CD14-positive monocyte (primary cell): ENCODE data around the gene ERVV-1. TPM values are rescaled to one million over a fixed set of nuclear protein-coding genes. Genes with fewer than 3 reads are reported as not detected.

ENCODE experiments used
- DNase-seq, 3 donors: peaks; one replicate each; pipeline ENCODE4 v3.0.0-alpha.2; 2011 to 2022
- H2AFZ ChIP-seq: 2 replicates; pipeline ENCODE4 v1.6.0; 2012; ENCODE audit warnings: mild to moderate bottlenecking, low read depth, low read length, inconsistent platforms; ENCODE audit not compliant: insufficient read depth, poor library complexity, severe bottlenecking
- H3K27ac ChIP-seq, 2 donors: 1 replicate in 1 of 2; 2 replicates in 1 of 2; pipeline ENCODE4 v1.5.1; 2012 to 2013; ENCODE audit warnings: low read length in 2 of 2, control low read depth in 1 of 2, inconsistent platforms in 1 of 2, low read depth in 1 of 2, mild to moderate bottlenecking in 1 of 2
- H3K27me3 ChIP-seq, 2 donors: one replicate each; pipeline versions ENCODE4 v1.6.0 to v1.6.1; 2011 to 2013; ENCODE audit warnings: low read length in 2 of 2; ENCODE audit not compliant: control insufficient read depth in 2 of 2, insufficient read depth in 2 of 2
- H3K36me3 ChIP-seq, 2 donors: replicated peaks in 1 of 2; 1 replicate in 1 of 2; 2 replicates in 1 of 2; pipeline versions ENCODE4 v1.5.1 to v1.6.1; 2012 to 2013; ENCODE audit warnings: low read length in 2 of 2, control low read depth in 1 of 2, inconsistent platforms in 1 of 2, mild to moderate bottlenecking in 1 of 2; ENCODE audit not compliant: insufficient read depth in 2 of 2, control insufficient read depth in 1 of 2
- H3K4me1 ChIP-seq, 2 donors: 1 replicate in 1 of 2; 2 replicates in 1 of 2; pipeline versions ENCODE4 v1.5.1 to v1.6.1; 2012 to 2013; ENCODE audit warnings: low read length in 2 of 2, control low read depth in 1 of 2, inconsistent platforms in 1 of 2, mild to moderate bottlenecking in 1 of 2, moderate library complexity in 1 of 2; ENCODE audit not compliant: insufficient read depth in 2 of 2, control insufficient read depth in 1 of 2
- H3K4me2 ChIP-seq: replicated peaks from 2 replicates; pipeline ENCODE3; 2012; ENCODE audit warnings: low read length, moderate library complexity, mild to moderate bottlenecking; ENCODE audit not compliant: poor library complexity, severe bottlenecking; ENCODE audit errors: extremely low read depth
- H3K4me3 ChIP-seq, 3 experiments: fragments of 200-600 bp in 1 of 3; sonication (generic) in 1 of 3; replicated peaks in 1 of 3; 1 replicate in 2 of 3; 2 replicates in 1 of 3; pipeline ENCODE4 v1.5.1; 2011 to 2013; ENCODE audit warnings: low read length in 3 of 3, mild to moderate bottlenecking in 3 of 3, control low read depth in 2 of 3, low read depth in 2 of 3, inconsistent platforms in 1 of 3, moderate library complexity in 1 of 3
- H3K79me2 ChIP-seq: 2 replicates; pipeline ENCODE4 v1.6.0; 2012; ENCODE audit warnings: mild to moderate bottlenecking, control low read depth, inconsistent platforms, low read length, moderate library complexity; ENCODE audit not compliant: insufficient read depth
- H3K9ac ChIP-seq: 2 replicates; pipeline ENCODE4 v1.6.0; 2017; ENCODE audit warnings: low read length, mild to moderate bottlenecking; ENCODE audit not compliant: insufficient read depth, poor library complexity, severe bottlenecking
- H3K9me3 ChIP-seq, 2 donors: replicated peaks in 1 of 2; 1 replicate in 1 of 2; 2 replicates in 1 of 2; pipeline versions ENCODE4 v1.5.1 to v1.6.1; 2012 to 2013; ENCODE audit warnings: low read length in 2 of 2, control low read depth in 1 of 2; ENCODE audit not compliant: control insufficient read depth in 1 of 2, insufficient read depth in 1 of 2
- H4K20me1 ChIP-seq: 2 replicates; pipeline ENCODE4 v1.6.0; 2012; ENCODE audit warnings: mild to moderate bottlenecking, low read length, control low read depth, moderate library complexity; ENCODE audit not compliant: insufficient read depth
- H3K27ac Mint-ChIP-seq, 7 donors: one replicate each; pipeline ENCODE4 v1.8.0; 2020; ENCODE audit warnings: mild to moderate bottlenecking in 7 of 7, mixed read lengths in 7 of 7, moderate library complexity in 6 of 7, inconsistent platforms in 2 of 7
- H3K27me3 Mint-ChIP-seq, 3 donors: one replicate each; pipeline ENCODE4 v1.8.0; 2021 to 2022; ENCODE audit warnings: low read depth in 3 of 3, mild to moderate bottlenecking in 3 of 3, mixed read lengths in 3 of 3, moderate library complexity in 3 of 3, inconsistent platforms in 1 of 3
- H3K36me3 Mint-ChIP-seq, 2 donors: one replicate each; pipeline ENCODE4 v1.8.0; 2020; ENCODE audit warnings: mixed read lengths in 2 of 2, inconsistent platforms in 1 of 2, mild to moderate bottlenecking in 1 of 2
- H3K4me1 Mint-ChIP-seq: one replicate; pipeline ENCODE4 v1.8.0; 2020; ENCODE audit warnings: mild to moderate bottlenecking, mixed read lengths
- H3K4me3 Mint-ChIP-seq, 2 donors: one replicate each; pipeline ENCODE4 v1.8.0; 2020; ENCODE audit warnings: mild to moderate bottlenecking in 2 of 2, mixed read lengths in 2 of 2, moderate library complexity in 1 of 2
- H3K9me3 Mint-ChIP-seq, 7 donors: one replicate each; pipeline ENCODE4 v1.8.0; 2020 to 2022; ENCODE audit warnings: mixed read lengths in 7 of 7, mild to moderate bottlenecking in 6 of 7, moderate library complexity in 6 of 7, inconsistent platforms in 2 of 7
- WGBS: methylation state at CpG from one replicate; pipeline ENCODE4 v1.1.5; 2013; ENCODE audit warnings: missing lambda C conversion rate; ENCODE audit not compliant: insufficient coverage; 5-methylcytosine and 5-hydroxymethylcytosine counted together
- intact Hi-C, 2 donors: fragments of 100-400 bp; cut with micrococcal nuclease; formaldehyde crosslinking; loops; one replicate each; pipeline versions ENCODE4 v1.15.0 to v1.15.1; 2023
- polyA plus RNA-seq, 3 donors: library from polyadenylated mRNA; depleted of rRNA in 1 of 3; unstranded in 2 of 3; stranded (reverse) in 1 of 3; fragments of 300-500 nt in 2 of 3; fragments of >200 nt in 1 of 3; fragmentation: Illumina TruSeq in 2 of 3; gene quantifications; 1 replicate in 2 of 3; 2 replicates in 1 of 3; pipeline ENCODE4 v1.2.3, GENCODE V29; 2012 to 2021
- TF ChIP-seq, protein P1 (sequence below): fragments of 200-600 bp; IDR thresholded peaks from one replicate; pipeline ENCODE4 v1.8.0; 2022; ENCODE audit warnings: antibody characterized with exemption, mild to moderate bottlenecking

The ERVV-1 gene
- polyA plus RNA-seq, 3 donors: not detected

GRCh38 chr19:53045536-53045935, 31.8 kb downstream of the ERVV-1 start:
- TF ChIP-seq, protein P1, sequence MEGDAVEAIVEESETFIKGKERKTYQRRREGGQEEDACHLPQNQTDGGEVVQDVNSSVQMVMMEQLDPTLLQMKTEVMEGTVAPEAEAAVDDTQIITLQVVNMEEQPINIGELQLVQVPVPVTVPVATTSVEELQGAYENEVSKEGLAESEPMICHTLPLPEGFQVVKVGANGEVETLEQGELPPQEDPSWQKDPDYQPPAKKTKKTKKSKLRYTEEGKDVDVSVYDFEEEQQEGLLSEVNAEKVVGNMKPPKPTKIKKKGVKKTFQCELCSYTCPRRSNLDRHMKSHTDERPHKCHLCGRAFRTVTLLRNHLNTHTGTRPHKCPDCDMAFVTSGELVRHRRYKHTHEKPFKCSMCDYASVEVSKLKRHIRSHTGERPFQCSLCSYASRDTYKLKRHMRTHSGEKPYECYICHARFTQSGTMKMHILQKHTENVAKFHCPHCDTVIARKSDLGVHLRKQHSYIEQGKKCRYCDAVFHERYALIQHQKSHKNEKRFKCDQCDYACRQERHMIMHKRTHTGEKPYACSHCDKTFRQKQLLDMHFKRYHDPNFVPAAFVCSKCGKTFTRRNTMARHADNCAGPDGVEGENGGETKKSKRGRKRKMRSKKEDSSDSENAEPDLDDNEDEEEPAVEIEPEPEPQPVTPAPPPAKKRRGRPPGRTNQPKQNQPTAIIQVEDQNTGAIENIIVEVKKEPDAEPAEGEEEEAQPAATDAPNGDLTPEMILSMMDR: no peak
- H2AFZ ChIP-seq: no peak overlapping the region
- DNase-seq: no peak
- Mint-ChIP-seq H3K27ac (no peak overlapping the region), H3K36me3 (no peaks in the 10 kb centered on the region), H3K4me3 (no peak overlapping the region), H3K27me3 (peaks cover 0 to 5% (median 0%) of the 10 kb centered on the region in 3 donors), H3K9me3 (peaks cover 25 to 79% (median 71%) of the 10 kb centered on the region in 7 donors), H3K4me1 (no peaks in the 10 kb centered on the region)
- H4K20me1 ChIP-seq: no peaks in the 10 kb centered on the region
- WGBS: 95% methylated on average over 16 of the region's 16 CpGs
- H3K36me3 ChIP-seq: no peaks in the 10 kb centered on the region
- H3K79me2 ChIP-seq: no peaks in the 10 kb centered on the region
- peaks cover 78 to 81% of the 10 kb centered on the region in 2 donors for H3K9me3 ChIP-seq
- no peak overlapping the region for H3K9ac ChIP-seq
- no peaks in the 10 kb centered on the region for H3K4me1 ChIP-seq
- intact Hi-C loops: no loop called here
- no peak overlapping the region for H3K4me3 ChIP-seq
- H3K27ac ChIP-seq: no peak overlapping the region
- H3K27me3 ChIP-seq: no peaks in the 10 kb centered on the region
- no peak overlapping the region for H3K4me2 ChIP-seq

GRCh38 chr19:53047379-53047778, 33.7 kb downstream of the ERVV-1 start:
- H3K36me3 Mint-ChIP-seq: no peaks in the 10 kb centered on the region
- 80% methylated on average over 1 of the region's 2 CpGs for WGBS

More at GRCh38 chr19:53047379-53047778, 33.7 kb downstream of the ERVV-1 start:
- Histone ChIP-seq H3K4me3 (no peak overlapping the region), H2AFZ (no peak overlapping the region), H3K36me3 (no peaks in the 10 kb centered on the region), H3K9ac (no peak overlapping the region), H3K4me2 (no peak overlapping the region), H4K20me1 (no peaks in the 10 kb centered on the region), H3K27ac (no peak overlapping the region), H3K4me1 (no peaks in the 10 kb centered on the region), H3K27me3 (no peaks in the 10 kb centered on the region), H3K9me3 (peaks cover 84 to 85% of the 10 kb centered on the region in 2 donors), H3K79me2 (no peaks in the 10 kb centered on the region)
- TF ChIP-seq, protein P1: no peak
- no peak for DNase-seq
- Mint-ChIP-seq H3K27me3 (peaks cover 0 to 6% (median 1%) of the 10 kb centered on the region in 3 donors), H3K9me3 (peaks cover 32 to 86% (median 79%) of the 10 kb centered on the region in 7 donors), H3K4me3 (no peak overlapping the region), H3K4me1 (no peaks in the 10 kb centered on the region), H3K27ac (no peak overlapping the region)
- intact Hi-C loops: no loop called here
